ENCODE data around the gene MGLL. TPM values are rescaled to one million over a fixed set of nuclear protein-coding genes. Genes with fewer than 3 reads are reported as not detected.

MGLL gene
- total and polyA plus RNA-seq, 7 donors: 24.7 to 220 (median 46.8) TPM

DNA sequence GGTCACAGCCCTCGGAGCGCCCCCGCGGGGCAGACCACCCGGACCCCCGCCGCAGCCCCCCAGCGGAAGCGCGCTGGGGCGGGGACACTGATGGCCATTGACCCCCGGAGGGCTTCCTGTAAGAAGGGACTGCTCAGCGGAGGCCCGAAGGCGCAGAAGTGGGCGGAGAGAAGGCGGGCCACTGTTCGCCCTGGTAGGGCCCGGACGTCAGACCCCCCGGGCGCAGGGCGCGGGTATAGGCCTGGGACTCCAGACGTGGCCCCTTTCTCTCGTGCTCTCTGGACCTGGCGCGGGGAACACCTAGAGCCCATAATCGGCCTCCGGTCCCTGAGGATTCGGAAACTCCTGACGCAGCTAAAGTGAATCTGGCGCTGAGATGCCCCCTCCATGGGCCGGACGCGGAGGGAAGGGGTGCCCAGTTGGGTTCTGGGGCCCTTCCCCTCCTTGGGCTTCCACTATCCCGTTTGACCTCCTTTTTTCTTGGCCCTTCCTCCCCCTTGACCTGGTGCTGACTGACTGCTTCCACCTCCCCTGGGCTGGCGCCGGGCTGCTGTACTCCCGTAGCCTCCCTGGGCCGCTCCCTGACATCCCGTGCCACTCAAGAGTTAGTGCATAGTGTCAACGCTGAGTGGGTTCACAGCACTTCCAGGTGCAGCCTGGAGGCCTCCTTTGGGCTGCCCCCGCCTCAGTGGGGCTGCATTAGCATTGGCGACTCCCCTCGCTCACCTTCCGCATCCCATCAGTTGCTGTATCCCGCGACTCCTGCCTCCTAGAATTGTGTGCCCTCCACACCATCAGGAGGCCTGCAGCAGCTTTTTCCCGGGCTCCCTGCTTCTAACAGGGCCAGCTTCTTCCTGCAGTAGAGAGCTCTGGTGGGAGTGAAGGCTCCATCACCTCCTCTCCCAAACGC, 148.9 kb downstream of the MGLL start:
- H3K36me3 ChIP-seq: peaks cover 9 to 38% (median 14%) of the 10 kb centered on the region in 4 donors
- no peaks in the 10 kb centered on the region for H3K27me3 ChIP-seq
- 9 to 19% methylated on average over 51 of the region's 51 CpGs for WGBS, 2 donors
- intact Hi-C loops (cut with DNase I): loop anchor here (5.0 kb wide), 3 partner anchors 76 to 379 kb away; partner anchors contain the start of genes MCM2, MGLL and SEC61A1
- H3K27ac ChIP-seq: peak overlapping the region; percentile 89 to 93 (median 92)
- H3K4me1 ChIP-seq: peaks cover 0 to 34% (median 27%) of the 10 kb centered on the region in 4 donors
- peak overlapping the region; percentile 81 to 100 (median 90) for H3K4me3 ChIP-seq
- no peaks in the 10 kb centered on the region for H3K9me3 ChIP-seq
- no peak for TF ChIP-seq CTCF (IDR thresholded peaks at IDR 0.05)
- no peak for TF ChIP-seq POLR2A (IDR thresholded peaks at IDR 0.05)
- no peak for TF ChIP-seq EP300 (IDR thresholded peaks at IDR 0.05)
- no peak for TF ChIP-seq POLR2AphosphoS5 (IDR thresholded peaks at IDR 0.05)
- DNase-seq: peak; percentile 81

- TF ChIP-seq POLR2A (IDR thresholded peaks at IDR 0.05) (no peak), EP300 (IDR thresholded peaks at IDR 0.05) (no peak), POLR2AphosphoS5 (IDR thresholded peaks at IDR 0.05) (peak; percentile 71 to 91 (median 86)), CTCF (IDR thresholded peaks at IDR 0.05) (no peak)
- 1% methylated on average over 102 of the region's 102 CpGs for WGBS, 2 donors
- peak; percentile 92 for DNase-seq
- H3K4me3 ChIP-seq: peak within 1 kb of the TSS; percentile 81 to 100 (median 90)
- peaks cover 4 to 29% (median 10%) of the 10 kb centered on the region in 4 donors for H3K36me3 ChIP-seq
- H3K27ac ChIP-seq: peak within 1 kb of the TSS; percentile 89 to 93 (median 92)
- no peaks in the 10 kb centered on the region for H3K27me3 ChIP-seq
- H3K4me1 ChIP-seq: peaks cover 0 to 34% (median 27%) of the 10 kb centered on the region in 4 donors
- intact Hi-C loops (cut with DNase I): loop anchor here (5.0 kb wide), 3 partner anchors 75 to 380 kb away; partner anchors contain the start of genes MCM2, MGLL and SEC61A1
- H3K9me3 ChIP-seq: no peaks in the 10 kb centered on the region
Measured at GRCh38 chr3:127672429-127673190, 149.7 kb downstream of the MGLL start, which contains the start of gene ABTB1. Gene ABTB1 (plus strand): TSS chr3:127672952. CDS start chr3:127673026, 74 bp downstream.

DNA sequence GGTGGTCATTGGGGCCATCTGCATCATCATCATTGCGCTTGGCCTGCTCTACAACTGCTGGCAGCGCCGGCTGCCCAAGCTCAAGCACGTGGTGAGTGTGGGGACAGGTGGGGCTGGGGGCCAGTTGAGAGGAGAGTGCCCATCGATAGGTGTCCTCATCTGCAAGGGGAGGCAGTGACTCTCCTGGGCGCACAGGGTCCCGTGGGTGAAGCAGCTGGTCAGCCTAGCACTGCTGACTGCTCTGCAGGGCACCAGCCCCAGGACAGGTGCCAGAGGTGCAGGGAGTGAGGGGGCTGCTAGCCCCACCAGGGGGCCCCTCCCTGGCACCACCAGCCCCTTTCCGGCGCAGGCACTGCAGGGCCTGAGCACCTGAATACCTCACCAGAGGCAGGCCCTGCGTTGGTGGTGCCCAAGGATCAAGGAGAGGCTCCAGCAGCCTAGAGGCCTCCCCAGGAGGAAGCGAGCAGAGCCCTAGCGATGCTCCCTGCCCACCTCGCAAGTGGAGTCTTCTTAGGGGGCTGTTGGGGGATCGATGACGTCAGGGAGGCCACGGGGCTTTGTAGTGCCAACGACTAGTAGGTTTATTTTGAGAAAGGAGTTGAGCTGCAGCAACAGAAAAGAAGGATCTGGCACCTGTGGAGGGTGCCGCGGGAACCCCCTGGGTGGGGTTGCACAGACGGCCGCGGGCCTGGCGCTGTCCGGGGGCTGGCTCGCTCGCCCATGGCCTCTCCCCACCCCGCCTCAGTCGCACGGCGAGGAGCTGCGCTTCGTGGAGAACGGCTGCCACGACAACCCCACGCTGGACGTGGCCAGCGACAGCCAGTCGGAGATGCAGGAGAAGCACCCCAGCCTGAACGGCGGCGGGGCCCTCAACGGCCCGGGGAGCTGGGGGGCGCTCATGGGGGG, 150.5 kb downstream of the MGLL start:
- H3K27me3 ChIP-seq: no peaks in the 10 kb centered on the region
- H3K9me3 ChIP-seq: no peaks in the 10 kb centered on the region
- intact Hi-C loops (cut with DNase I): loop anchor here (5.0 kb wide), 3 partner anchors 74 to 381 kb away; partner anchors contain the start of genes MCM2, MGLL and SEC61A1
- peak; percentile 69 for DNase-seq
- no peak for TF ChIP-seq POLR2A (IDR thresholded peaks at IDR 0.05)
- TF ChIP-seq POLR2AphosphoS5 (IDR thresholded peaks at IDR 0.05): no peak
- no peak for TF ChIP-seq CTCF (IDR thresholded peaks at IDR 0.05)
- no peak for TF ChIP-seq EP300 (IDR thresholded peaks at IDR 0.05)
- peak overlapping the region; percentile 81 to 100 (median 90) for H3K4me3 ChIP-seq
- H3K4me1 ChIP-seq: peaks cover 0 to 34% (median 27%) of the 10 kb centered on the region in 4 donors
- H3K27ac ChIP-seq: peak overlapping the region; percentile 89 to 93 (median 92)
- WGBS, 2 donors: 16 to 20% methylated on average over 44 of the region's 44 CpGs
- H3K36me3 ChIP-seq: peaks cover 0 to 21% (median 3%) of the 10 kb centered on the region in 4 donors
